ENCODE data around the gene HTR3D.
"Not testable (repeated sequence)": the region's sequence is repeated elsewhere in the genome, so short reads cannot be mapped to it uniquely, and the experiment has no call there.

HTR3D gene

DNA sequence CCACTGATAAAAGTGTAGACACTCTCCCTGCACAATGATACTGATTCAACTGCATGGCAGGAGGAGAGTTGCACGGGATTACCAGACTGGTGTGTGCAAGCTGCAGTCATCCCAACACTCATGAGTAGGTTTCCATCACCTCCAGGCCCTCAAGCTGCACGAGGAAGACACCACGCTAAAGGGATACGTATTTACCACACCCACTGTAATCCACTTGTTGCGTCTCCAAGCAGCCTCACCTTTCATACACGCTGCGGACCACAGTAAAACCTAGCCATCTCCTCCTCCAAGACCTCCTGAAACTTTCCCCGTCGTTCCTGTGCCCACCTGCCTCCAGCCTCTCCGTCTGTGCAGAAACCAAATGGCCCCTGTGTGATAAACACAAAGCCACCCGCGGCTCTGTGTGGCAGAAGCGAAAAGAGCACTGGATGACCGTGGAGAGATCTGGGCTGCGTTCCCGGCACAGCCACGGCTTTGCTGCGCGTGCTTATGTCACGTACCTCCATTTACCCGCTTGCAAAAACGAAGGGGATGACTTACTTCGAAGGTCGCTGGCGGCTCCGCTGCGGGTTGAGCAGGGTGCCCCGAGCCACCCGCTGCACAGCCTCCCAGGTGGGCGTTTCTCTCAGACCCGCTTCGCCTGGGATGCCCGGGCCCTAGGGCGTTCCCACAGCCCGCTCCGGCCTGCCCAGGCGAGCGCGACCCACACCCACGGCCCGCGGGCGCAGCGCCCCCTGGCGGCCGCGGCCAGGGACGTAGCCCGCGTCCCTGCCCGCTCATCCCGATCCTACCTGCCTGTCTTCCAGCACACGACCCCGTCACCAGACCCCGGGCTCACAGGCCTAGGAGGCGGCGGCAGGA, 14.5 kb upstream of the HTR3D start:
- Histone ChIP-seq H3K4me1 (ENCODE audit: control insufficient read depth in 2 of 2, insufficient read depth in 2 of 2, low read length in 2 of 2) (peaks cover 12 to 35% of the 10 kb centered on the region in 2 donors), H3K9me3 (ENCODE audit: control insufficient read depth in 2 of 2, low read length in 2 of 2) (no peaks in the 10 kb centered on the region), H3K4me3 (ENCODE audit: low read length in 2 of 2) (peak overlapping the region; percentile 96 to 99), H3K27ac (ENCODE audit: low read depth in 2 of 2, low read length in 2 of 2) (peak overlapping the region; percentile 69 to 77), H3K9ac (ENCODE audit: low read depth in 1 of 2, low read length in 2 of 2) (peak overlapping the region; percentile 78 to 84), H3K27me3 (ENCODE audit: control insufficient read depth in 2 of 2, insufficient read depth in 2 of 2, low read length in 2 of 2) (no peaks in the 10 kb centered on the region), H3K36me3 (ENCODE audit: control insufficient read depth in 2 of 2, insufficient read depth in 2 of 2, low read length in 2 of 2) (no peaks in the 10 kb centered on the region)

DNA sequence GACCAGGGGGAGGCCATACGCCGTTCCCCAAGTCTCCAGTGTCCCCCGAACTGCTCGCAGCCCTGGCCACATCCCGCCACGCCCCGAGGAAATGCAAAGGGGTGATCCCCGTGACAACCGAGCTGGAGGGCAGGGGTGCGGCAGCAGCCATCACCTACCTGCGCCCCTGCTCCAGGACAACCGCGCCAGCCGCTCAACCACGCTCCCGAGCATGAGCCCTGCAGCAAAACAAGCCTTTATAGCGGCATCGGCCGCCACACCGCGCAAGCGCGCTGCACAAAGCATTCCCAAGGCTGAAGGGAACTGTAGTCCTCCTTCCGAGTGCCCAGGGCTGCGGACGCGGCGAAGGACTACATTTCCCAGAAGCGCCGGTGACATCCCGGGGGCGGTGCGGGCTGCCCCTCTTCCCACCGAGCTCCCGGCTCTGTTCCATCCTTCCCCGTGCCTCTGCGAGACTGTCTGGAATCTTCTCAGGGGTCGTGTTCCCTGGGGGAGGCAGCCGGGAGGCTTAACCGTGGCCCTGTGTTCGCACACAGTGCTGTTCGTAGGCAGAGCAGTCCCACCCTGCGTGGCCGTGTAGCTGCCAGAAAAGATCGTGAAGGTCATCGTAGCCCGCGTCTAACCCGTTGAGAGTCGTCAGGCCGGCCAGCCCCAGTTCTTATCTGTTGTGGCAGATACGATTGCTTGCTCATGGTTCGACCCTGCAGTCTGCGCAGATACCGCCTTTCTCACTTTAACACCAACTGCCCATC, 13.7 kb upstream of the HTR3D start, which contains the start of gene ABCC5:
Gene ABCC5 (minus strand): TSS at position 213 of the 752 bp plus-strand sequence. CDS start 3,492 bp downstream, outside the sequence.
- peak within 1 kb of the TSS; percentile 96 to 99 for H3K4me3 ChIP-seq (ENCODE audit: low read length in 2 of 2)
- peak within 1 kb of the TSS; percentile 78 to 84 for H3K9ac ChIP-seq (ENCODE audit: low read depth in 1 of 2, low read length in 2 of 2)
- H3K27ac ChIP-seq (ENCODE audit: low read depth in 2 of 2, low read length in 2 of 2): peak within 1 kb of the TSS; percentile 69 to 77
- H3K9me3 ChIP-seq (ENCODE audit: control insufficient read depth in 2 of 2, low read length in 2 of 2): no peaks in the 10 kb centered on the region
- no peaks in the 10 kb centered on the region for H3K36me3 ChIP-seq (ENCODE audit: control insufficient read depth in 2 of 2, insufficient read depth in 2 of 2, low read length in 2 of 2)
- no peaks in the 10 kb centered on the region for H3K27me3 ChIP-seq (ENCODE audit: control insufficient read depth in 2 of 2, insufficient read depth in 2 of 2, low read length in 2 of 2)
- peaks cover 12 to 32% of the 10 kb centered on the region in 2 donors for H3K4me1 ChIP-seq (ENCODE audit: control insufficient read depth in 2 of 2, insufficient read depth in 2 of 2, low read length in 2 of 2)

DNA sequence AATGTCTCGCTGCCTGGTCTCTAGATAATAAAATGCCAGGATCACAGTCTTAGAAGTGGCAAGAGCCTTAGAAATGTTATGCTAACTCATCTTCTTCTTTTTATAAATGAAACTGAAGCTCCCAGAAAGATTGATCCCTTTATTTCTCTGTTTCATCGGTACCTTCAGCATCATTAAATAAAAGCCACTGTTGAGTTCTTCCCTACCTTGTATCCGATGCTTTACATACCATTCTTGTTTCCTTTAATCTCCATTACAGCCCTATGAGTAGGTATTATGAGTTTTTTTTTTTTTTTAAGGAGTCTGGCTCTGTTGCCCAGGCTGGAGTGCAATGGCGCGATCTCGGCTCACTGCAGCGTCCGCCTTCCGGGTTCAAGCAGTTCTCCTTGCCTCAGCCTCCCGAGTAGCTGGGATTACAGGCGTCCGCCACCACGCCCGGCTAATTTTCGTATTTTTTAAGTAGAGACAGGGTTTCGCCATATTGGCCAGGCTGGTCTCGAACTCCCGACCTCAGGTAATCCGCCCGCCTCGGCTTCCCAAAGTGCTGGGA, 13.0 kb upstream of the HTR3D start:
- H3K27me3 ChIP-seq (ENCODE audit: control insufficient read depth in 2 of 2, insufficient read depth in 2 of 2, low read length in 2 of 2): no peaks in the 10 kb centered on the region
- H3K9ac ChIP-seq (ENCODE audit: low read depth in 1 of 2, low read length in 2 of 2): peak overlapping the region; percentile 78 to 84
- H3K4me3 ChIP-seq (ENCODE audit: low read length in 2 of 2): peak overlapping the region; percentile 96 to 99
- peaks cover 12 to 28% of the 10 kb centered on the region in 2 donors for H3K4me1 ChIP-seq (ENCODE audit: control insufficient read depth in 2 of 2, insufficient read depth in 2 of 2, low read length in 2 of 2)
- H3K9me3 ChIP-seq (ENCODE audit: control insufficient read depth in 2 of 2, low read length in 2 of 2): no peaks in the 10 kb centered on the region
- H3K27ac ChIP-seq (ENCODE audit: low read depth in 2 of 2, low read length in 2 of 2): peak overlapping the region; percentile 69 to 77
- H3K36me3 ChIP-seq (ENCODE audit: control insufficient read depth in 2 of 2, insufficient read depth in 2 of 2, low read length in 2 of 2): no peaks in the 10 kb centered on the region

DNA sequence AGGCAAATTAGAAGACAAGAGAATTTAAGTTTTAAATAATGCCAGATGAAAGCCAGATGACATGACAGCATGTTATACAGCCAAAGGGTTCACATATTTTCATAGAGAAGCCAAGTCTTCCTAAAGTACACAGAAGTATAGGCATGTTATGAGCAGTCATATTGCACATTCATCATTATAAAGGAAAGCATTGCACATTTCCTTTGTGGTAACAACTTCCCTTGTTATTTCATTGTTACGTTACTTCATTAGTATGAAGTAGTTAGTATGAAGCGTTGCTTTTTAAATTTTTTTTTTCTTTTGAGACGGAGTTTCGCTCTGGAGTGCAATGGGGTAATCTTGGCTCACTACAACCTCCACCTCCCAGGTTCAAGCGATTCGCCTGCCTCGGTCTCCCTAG, 9.2 kb upstream of the HTR3D start:
- peaks cover 0 to 5% of the 10 kb centered on the region in 2 donors for H3K4me1 ChIP-seq (ENCODE audit: control insufficient read depth in 2 of 2, insufficient read depth in 2 of 2, low read length in 2 of 2)
- no peaks in the 10 kb centered on the region for H3K9me3 ChIP-seq (ENCODE audit: control insufficient read depth in 2 of 2, low read length in 2 of 2)
- no peaks in the 10 kb centered on the region for H3K27me3 ChIP-seq (ENCODE audit: control insufficient read depth in 2 of 2, insufficient read depth in 2 of 2, low read length in 2 of 2)
- no peak overlapping the region for H3K4me3 ChIP-seq (ENCODE audit: low read length in 2 of 2)
- H3K36me3 ChIP-seq (ENCODE audit: control insufficient read depth in 2 of 2, insufficient read depth in 2 of 2, low read length in 2 of 2): no peaks in the 10 kb centered on the region
- no peak overlapping the region for H3K9ac ChIP-seq (ENCODE audit: low read depth in 1 of 2, low read length in 2 of 2)
- no peak overlapping the region for H3K27ac ChIP-seq (ENCODE audit: low read depth in 2 of 2, low read length in 2 of 2)

DNA sequence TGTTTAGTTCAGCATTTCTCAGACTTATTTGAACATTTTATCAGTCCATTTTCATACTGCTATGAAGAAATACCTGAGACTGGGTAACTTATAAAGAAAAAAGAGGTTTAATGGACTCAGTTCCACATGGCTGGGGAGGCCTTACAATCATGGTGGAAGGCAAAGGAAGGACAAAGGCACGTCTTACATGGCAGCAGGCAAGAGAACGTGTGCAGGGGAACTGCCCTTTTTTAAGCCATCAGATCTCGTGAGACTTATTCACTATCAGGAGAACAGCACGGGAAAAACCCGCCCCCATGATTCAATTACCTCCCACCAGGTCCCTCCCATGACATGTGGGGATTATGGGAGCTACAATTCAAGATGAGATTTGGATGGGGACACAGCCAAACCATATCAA, 6.3 kb upstream of the HTR3D start:
- not testable (repeated sequence) for H3K36me3 ChIP-seq (ENCODE audit: control insufficient read depth in 2 of 2, insufficient read depth in 2 of 2, low read length in 2 of 2); H3K4me3 ChIP-seq (ENCODE audit: low read length in 2 of 2); H3K27ac ChIP-seq (ENCODE audit: low read depth in 2 of 2, low read length in 2 of 2); H3K27me3 ChIP-seq (ENCODE audit: control insufficient read depth in 2 of 2, insufficient read depth in 2 of 2, low read length in 2 of 2); H3K9me3 ChIP-seq (ENCODE audit: control insufficient read depth in 2 of 2, low read length in 2 of 2); H3K4me1 ChIP-seq (ENCODE audit: control insufficient read depth in 2 of 2, insufficient read depth in 2 of 2, low read length in 2 of 2); H3K9ac ChIP-seq (ENCODE audit: low read depth in 1 of 2, low read length in 2 of 2)

DNA sequence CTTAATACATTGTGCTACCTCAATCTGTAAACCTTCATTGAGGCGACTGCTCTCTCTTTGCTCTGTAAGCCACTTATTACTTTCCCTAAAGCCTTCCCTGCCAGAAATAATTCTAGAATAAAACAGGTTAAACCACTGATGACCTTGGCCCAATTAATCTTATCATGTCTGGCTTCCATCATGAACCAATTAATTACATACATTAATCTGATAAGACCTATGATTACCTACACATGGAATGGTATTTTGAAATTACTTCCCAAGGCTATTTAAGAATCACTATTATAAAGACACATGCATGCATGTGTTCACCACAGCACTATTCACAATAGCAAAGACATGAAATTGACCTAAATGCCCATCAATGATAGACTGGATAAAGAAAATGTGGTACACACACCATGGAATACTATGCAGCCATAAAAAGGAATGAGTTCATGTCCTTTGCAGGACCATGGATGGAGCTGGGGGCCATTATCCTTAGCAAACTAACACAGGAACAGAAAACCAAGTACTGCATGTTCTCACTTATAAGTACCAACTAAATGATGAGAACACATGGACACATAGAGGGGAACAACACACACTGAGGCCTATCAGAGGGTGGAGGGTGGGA, 3.2 kb upstream of the HTR3D start:
- H3K27ac ChIP-seq (ENCODE audit: low read depth in 2 of 2, low read length in 2 of 2); H3K4me1 ChIP-seq (ENCODE audit: control insufficient read depth in 2 of 2, insufficient read depth in 2 of 2, low read length in 2 of 2); H3K9me3 ChIP-seq (ENCODE audit: control insufficient read depth in 2 of 2, low read length in 2 of 2); H3K4me3 ChIP-seq (ENCODE audit: low read length in 2 of 2); H3K9ac ChIP-seq (ENCODE audit: low read depth in 1 of 2, low read length in 2 of 2); H3K27me3 ChIP-seq (ENCODE audit: control insufficient read depth in 2 of 2, insufficient read depth in 2 of 2, low read length in 2 of 2); H3K36me3 ChIP-seq (ENCODE audit: control insufficient read depth in 2 of 2, insufficient read depth in 2 of 2, low read length in 2 of 2): not testable (repeated sequence)

DNA sequence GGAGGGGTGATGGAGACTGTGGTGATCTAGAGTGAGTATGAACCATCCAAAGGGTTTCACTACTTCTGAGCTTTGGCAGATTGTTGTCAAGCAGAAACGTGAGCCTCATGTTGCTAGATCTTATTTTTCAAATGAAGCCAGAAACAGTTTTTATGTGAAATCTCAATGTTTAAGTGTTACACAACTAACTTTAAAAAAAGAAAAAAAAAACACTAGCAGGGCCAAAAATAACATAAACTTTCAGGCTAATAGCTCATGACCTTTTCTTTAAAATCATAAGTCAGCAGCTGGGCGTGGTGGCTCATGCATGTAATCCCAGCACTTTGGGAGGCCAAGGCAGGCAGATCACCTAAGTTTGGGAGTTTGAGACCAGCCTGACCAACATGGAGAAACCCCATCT, 2.1 kb upstream of the HTR3D start:
- no peaks in the 10 kb centered on the region for H3K36me3 ChIP-seq (ENCODE audit: control insufficient read depth in 2 of 2, insufficient read depth in 2 of 2, low read length in 2 of 2)
- no peaks in the 10 kb centered on the region for H3K27me3 ChIP-seq (ENCODE audit: control insufficient read depth in 2 of 2, insufficient read depth in 2 of 2, low read length in 2 of 2)
- H3K27ac ChIP-seq (ENCODE audit: low read depth in 2 of 2, low read length in 2 of 2): no peak overlapping the region
- no peak overlapping the region for H3K4me3 ChIP-seq (ENCODE audit: low read length in 2 of 2)
- no peaks in the 10 kb centered on the region for H3K4me1 ChIP-seq (ENCODE audit: control insufficient read depth in 2 of 2, insufficient read depth in 2 of 2, low read length in 2 of 2)
- no peak overlapping the region for H3K9ac ChIP-seq (ENCODE audit: low read depth in 1 of 2, low read length in 2 of 2)
- H3K9me3 ChIP-seq (ENCODE audit: control insufficient read depth in 2 of 2, low read length in 2 of 2): no peaks in the 10 kb centered on the region

DNA sequence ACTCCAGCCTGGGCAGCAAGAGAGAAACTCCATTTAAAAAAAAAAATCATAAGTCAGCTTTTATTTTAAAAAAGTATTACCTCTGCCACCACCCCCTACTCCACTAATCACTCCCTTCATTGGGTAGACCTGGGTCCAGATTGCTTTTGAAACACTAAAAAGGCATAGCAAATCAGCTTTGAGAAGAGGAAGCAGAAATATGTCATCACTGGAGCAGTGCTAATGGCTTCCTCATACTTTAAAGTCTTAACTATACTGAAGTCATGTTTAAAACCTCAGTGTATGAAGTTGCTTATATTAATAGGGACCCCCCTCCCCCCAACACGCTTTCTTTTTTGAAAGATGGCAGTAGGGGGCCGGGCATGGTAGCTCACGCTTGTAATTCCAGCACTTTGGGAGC, 1.0 kb upstream of the HTR3D start:
- Histone ChIP-seq H3K9me3 (ENCODE audit: control insufficient read depth in 2 of 2, low read length in 2 of 2) (no peaks in the 10 kb centered on the region), H3K27me3 (ENCODE audit: control insufficient read depth in 2 of 2, insufficient read depth in 2 of 2, low read length in 2 of 2) (no peaks in the 10 kb centered on the region), H3K27ac (ENCODE audit: low read depth in 2 of 2, low read length in 2 of 2) (no peak overlapping the region), H3K4me3 (ENCODE audit: low read length in 2 of 2) (no peak overlapping the region), H3K36me3 (ENCODE audit: control insufficient read depth in 2 of 2, insufficient read depth in 2 of 2, low read length in 2 of 2) (no peaks in the 10 kb centered on the region), H3K9ac (ENCODE audit: low read depth in 1 of 2, low read length in 2 of 2) (no peak overlapping the region), H3K4me1 (ENCODE audit: control insufficient read depth in 2 of 2, insufficient read depth in 2 of 2, low read length in 2 of 2) (no peaks in the 10 kb centered on the region)

DNA sequence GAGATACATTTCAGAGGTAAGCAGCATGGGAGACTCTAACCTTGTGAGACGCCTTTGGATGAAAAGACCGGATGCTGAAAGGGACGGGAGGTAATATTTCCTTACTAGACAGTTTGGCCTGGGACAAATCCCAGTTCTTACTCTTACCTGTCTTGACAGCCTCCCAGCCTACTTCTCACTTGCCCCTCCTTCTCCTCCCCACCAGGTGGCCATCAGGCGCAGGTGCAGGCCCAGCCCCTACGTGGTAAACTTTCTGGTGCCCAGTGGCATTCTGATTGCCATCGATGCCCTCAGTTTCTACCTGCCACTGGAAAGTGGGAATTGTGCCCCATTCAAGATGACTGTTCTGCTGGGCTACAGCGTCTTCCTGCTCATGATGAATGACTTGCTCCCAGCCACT, 6.3 kb downstream of the HTR3D start:
- Histone ChIP-seq H3K4me1 (ENCODE audit: control insufficient read depth in 2 of 2, insufficient read depth in 2 of 2, low read length in 2 of 2) (no peaks in the 10 kb centered on the region), H3K36me3 (ENCODE audit: control insufficient read depth in 2 of 2, insufficient read depth in 2 of 2, low read length in 2 of 2) (no peaks in the 10 kb centered on the region), H3K4me3 (ENCODE audit: low read length in 2 of 2) (no peak overlapping the region), H3K27ac (ENCODE audit: low read depth in 2 of 2, low read length in 2 of 2) (no peak overlapping the region), H3K9ac (ENCODE audit: low read depth in 1 of 2, low read length in 2 of 2) (no peak overlapping the region), H3K27me3 (ENCODE audit: control insufficient read depth in 2 of 2, insufficient read depth in 2 of 2, low read length in 2 of 2) (no peaks in the 10 kb centered on the region), H3K9me3 (ENCODE audit: control insufficient read depth in 2 of 2, low read length in 2 of 2) (no peaks in the 10 kb centered on the region)

DNA sequence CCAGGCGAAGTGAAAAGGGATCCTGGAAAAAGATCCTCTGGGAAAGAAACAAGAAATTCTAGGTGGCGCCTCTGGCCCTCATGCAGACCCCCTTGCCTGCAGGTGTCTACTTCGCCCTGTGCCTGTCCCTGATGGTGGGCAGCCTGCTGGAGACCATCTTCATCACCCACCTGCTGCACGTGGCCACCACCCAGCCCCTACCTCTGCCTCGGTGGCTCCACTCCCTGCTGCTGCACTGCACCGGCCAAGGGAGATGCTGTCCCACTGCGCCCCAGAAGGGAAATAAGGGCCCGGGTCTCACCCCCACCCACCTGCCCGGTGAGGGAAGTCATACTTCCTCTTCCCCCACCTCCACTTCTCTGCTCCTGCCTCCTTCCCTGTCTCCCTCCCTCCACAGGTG, 6.8 kb downstream of the HTR3D start:
- not testable (repeated sequence) for H3K4me3 ChIP-seq (ENCODE audit: low read length in 2 of 2); H3K36me3 ChIP-seq (ENCODE audit: control insufficient read depth in 2 of 2, insufficient read depth in 2 of 2, low read length in 2 of 2); H3K4me1 ChIP-seq (ENCODE audit: control insufficient read depth in 2 of 2, insufficient read depth in 2 of 2, low read length in 2 of 2); H3K9ac ChIP-seq (ENCODE audit: low read depth in 1 of 2, low read length in 2 of 2); H3K27me3 ChIP-seq (ENCODE audit: control insufficient read depth in 2 of 2, insufficient read depth in 2 of 2, low read length in 2 of 2); H3K27ac ChIP-seq (ENCODE audit: low read depth in 2 of 2, low read length in 2 of 2); H3K9me3 ChIP-seq (ENCODE audit: control insufficient read depth in 2 of 2, low read length in 2 of 2)
